H1 (cell line): Measurements from ENCODE around the gene CRYBG1. TPM values are rescaled to one million over a fixed set of nuclear protein-coding genes. Genes with fewer than 3 reads are reported as not detected.
A peak's percentile ranks its signal among the peaks of the same experiment; 100 is the strongest.

Experiments
- CTCF ChIA-PET: fragments of 300-600 bp; sonication (Branson Sonifier 250); formaldehyde crosslinking; loops from one replicate; lab custom pipeline; 2021; ENCODE audit not compliant: partially characterized antibody; lab: Charles Lee
- POLR2A ChIA-PET: fragments of 300-600 bp; sonication (Branson Sonifier 250); formaldehyde crosslinking; loops from one replicate; lab custom pipeline; 2021; ENCODE audit warnings: inconsistent platforms; ENCODE audit not compliant: partially characterized antibody; lab: Charles Lee
- DNase-seq, 2 experiments: peaks; one replicate each; pipeline versions ENCODE4 v3.0.0 to v3.0.0-alpha.2; 2010 to 2022; ENCODE audit warnings: low spot score in 2 of 2, low read depth in 1 of 2, mixed read lengths in 1 of 2
- FAIRE-seq: peaks from 2 replicates; lab custom pipeline; 2011; peaks lifted over from hg19 to GRCh38; lab: Jason Lieb, UNC
- H2AFZ ChIP-seq: 2 replicates; pipeline ENCODE4 v1.8.1; 2012; ENCODE audit warnings: low read length, inconsistent platforms
- H2AK5ac ChIP-seq: 2 replicates; pipeline ENCODE4 v1.6.1; 2013; ENCODE audit warnings: low read depth, low read length
- H2BK120ac ChIP-seq: replicated peaks from 2 replicates; pipeline ENCODE3; 2013; ENCODE audit warnings: low read depth, low read length, inconsistent platforms
- H2BK12ac ChIP-seq: 2 replicates; pipeline ENCODE4 v1.6.1; 2013; ENCODE audit warnings: low read depth, low read length
- H2BK15ac ChIP-seq: 2 replicates; pipeline ENCODE4 v1.6.1; 2013; ENCODE audit warnings: low read length
- H2BK20ac ChIP-seq: 2 replicates; pipeline ENCODE4 v1.6.1; 2013; ENCODE audit warnings: low read length
- H2BK5ac ChIP-seq: 2 replicates; pipeline ENCODE4 v1.6.1; 2013; ENCODE audit warnings: low read depth, low read length
- H3K14ac ChIP-seq: 2 replicates; pipeline ENCODE4 v1.6.1; 2013; ENCODE audit warnings: inconsistent platforms; ENCODE audit not compliant: insufficient read length
- H3K18ac ChIP-seq: 2 replicates; pipeline ENCODE4 v1.6.1; 2013; ENCODE audit warnings: low read length; ENCODE audit errors: extremely low read depth
- H3K23ac ChIP-seq: 2 replicates; pipeline ENCODE4 v1.6.1; 2013; ENCODE audit warnings: inconsistent platforms; ENCODE audit not compliant: insufficient read length
- H3K23me2 ChIP-seq: 2 replicates; pipeline ENCODE4 v1.6.1; 2013; ENCODE audit warnings: low read depth, low read length
- H3K27ac ChIP-seq: 2 replicates; pipeline ENCODE4 v1.6.1; 2011; ENCODE audit warnings: low read depth, low read length, inconsistent platforms
- H3K27me3 ChIP-seq, 4 experiments: replicated peaks in 1 of 4; 1 replicate in 1 of 4; 2 replicates in 3 of 4; pipeline versions ENCODE4 v1.6.1 to v1.8.1; 2011 to 2013; ENCODE audit warnings: low read length in 3 of 4, mild to moderate bottlenecking in 3 of 4, inconsistent platforms in 2 of 4, mixed read lengths in 2 of 4, moderate library complexity in 1 of 4; ENCODE audit not compliant: control insufficient read depth in 3 of 4, insufficient read depth in 3 of 4; ENCODE audit errors: extremely low read depth in 1 of 4
- H3K36me3 ChIP-seq, 4 experiments: 2 replicates each; pipeline versions ENCODE4 v1.6.1 to v1.8.1; 2011 to 2013; ENCODE audit warnings: mild to moderate bottlenecking in 4 of 4, low read length in 3 of 4, moderate library complexity in 2 of 4, control low read depth in 1 of 4, inconsistent platforms in 1 of 4; ENCODE audit not compliant: insufficient read depth in 4 of 4, control insufficient read depth in 2 of 4
- H3K4ac ChIP-seq: replicated peaks from 2 replicates; pipeline ENCODE3; 2013; ENCODE audit warnings: low read length, low read depth, mixed read lengths, inconsistent platforms; ENCODE audit not compliant: insufficient read length
- H3K4me1 ChIP-seq, 4 experiments: replicated peaks in 1 of 4; 1 replicate in 1 of 4; 2 replicates in 3 of 4; pipeline versions ENCODE4 v1.6.1 to v1.8.1; 2011 to 2013; ENCODE audit warnings: low read length in 3 of 4, inconsistent platforms in 2 of 4, mixed read lengths in 1 of 4; ENCODE audit not compliant: insufficient read depth in 4 of 4, control insufficient read depth in 3 of 4
- H3K4me2 ChIP-seq, 2 experiments: 2 replicates each; pipeline versions ENCODE4 v1.6.1 to v1.8.1; 2011 to 2013; ENCODE audit warnings: low read depth in 2 of 2, low read length in 2 of 2, control low read depth in 1 of 2, inconsistent platforms in 1 of 2, mild to moderate bottlenecking in 1 of 2; ENCODE audit not compliant: insufficient read depth in 1 of 2
- H3K4me3 ChIP-seq, 4 experiments: fragments of 200-600, 300-600 bp in 1 of 4; sonication (generic), shearing (Covaris generic), sonication (Bioruptor Twin) in 1 of 4; 2 replicates each; pipeline versions ENCODE4 v1.5.1 to v1.8.1; 2011 to 2016; ENCODE audit warnings: low read length in 4 of 4, low read depth in 3 of 4, control low read depth in 2 of 4, inconsistent platforms in 2 of 4, mild to moderate bottlenecking in 2 of 4, mixed read lengths in 1 of 4, moderate library complexity in 1 of 4; ENCODE audit not compliant: insufficient read depth in 2 of 4; ENCODE audit errors: extremely low read depth in 1 of 4
- H3K56ac ChIP-seq: replicated peaks from 2 replicates; pipeline ENCODE3; 2013; ENCODE audit warnings: low read depth, mild to moderate bottlenecking, mixed read lengths, low read length, inconsistent platforms; ENCODE audit not compliant: insufficient read length
- H3K79me1 ChIP-seq: 2 replicates; pipeline ENCODE4 v1.6.1; 2013; ENCODE audit warnings: low read depth, low read length, control low read depth
- H3K79me2 ChIP-seq, 2 experiments: 2 replicates each; pipeline versions ENCODE4 v1.6.1 to v1.8.1; 2012 to 2013; ENCODE audit warnings: low read length in 2 of 2, mild to moderate bottlenecking in 2 of 2, inconsistent platforms in 1 of 2; ENCODE audit not compliant: insufficient read depth in 2 of 2, control insufficient read depth in 1 of 2
- H3K9ac ChIP-seq, 4 experiments: replicated peaks in 1 of 4; 1 replicate in 1 of 4; 2 replicates in 3 of 4; pipeline versions ENCODE4 v1.6.1 to v1.8.1; 2011 to 2013; ENCODE audit warnings: low read depth in 3 of 4, low read length in 3 of 4, control low read depth in 2 of 4, mild to moderate bottlenecking in 2 of 4, moderate library complexity in 2 of 4, inconsistent platforms in 1 of 4; ENCODE audit errors: extremely low read depth in 1 of 4
- H3K9me3 ChIP-seq, 2 experiments: 2 replicates each; pipeline versions ENCODE4 v1.6.1 to v1.8.1; 2012 to 2013; ENCODE audit warnings: mild to moderate bottlenecking in 2 of 2, moderate library complexity in 2 of 2, control low read depth in 1 of 2, inconsistent platforms in 1 of 2, low read depth in 1 of 2, low read length in 1 of 2, mixed read lengths in 1 of 2; ENCODE audit not compliant: insufficient read depth in 2 of 2
- H4K20me1 ChIP-seq, 2 experiments: replicated peaks in 1 of 2; 2 replicates each; pipeline versions ENCODE3 to v1.8.1; 2011 to 2013; ENCODE audit warnings: inconsistent platforms in 2 of 2, low read length in 2 of 2, mild to moderate bottlenecking in 1 of 2; ENCODE audit not compliant: insufficient read depth in 2 of 2, control insufficient read depth in 1 of 2
- H4K5ac ChIP-seq: 2 replicates; pipeline ENCODE4 v1.6.1; 2013; ENCODE audit warnings: low read length, low read depth, mixed read lengths, inconsistent platforms; ENCODE audit not compliant: insufficient read length
- H4K8ac ChIP-seq: 2 replicates; pipeline ENCODE4 v1.8.0; 2013; ENCODE audit warnings: mild to moderate bottlenecking, moderate library complexity, low read length, inconsistent platforms; ENCODE audit not compliant: insufficient read depth; ENCODE audit errors: extremely low read depth
- H4K91ac ChIP-seq: replicated peaks from 2 replicates; pipeline ENCODE3; 2013; ENCODE audit warnings: low read length, mixed read lengths, inconsistent platforms; ENCODE audit not compliant: insufficient read length
- BCL11A ChIP-seq, 2 experiments: IDR thresholded peaks; one replicate each; pipeline ENCODE4 v1.6.1; 2011; ENCODE audit warnings: low read depth in 2 of 2, low read length in 2 of 2, mild to moderate bottlenecking in 2 of 2
- CBX8 ChIP-seq: fragments of 300-800, 300-1000 bp; sonication (generic); IDR thresholded peaks from 2 replicates; pipeline ENCODE4 v1.7.1; 2016; ENCODE audit warnings: low read depth, low read length, borderline replicate concordance
- CHD1 ChIP-seq: IDR thresholded peaks from 2 replicates; pipeline ENCODE4 v1.6.1; 2012; ENCODE audit warnings: low read depth, low read length, improper control_type of control experiment
- CHD2 ChIP-seq: IDR thresholded peaks from 2 replicates; pipeline ENCODE4 v1.6.1; 2012; ENCODE audit warnings: low read length, improper control_type of control experiment
- E2F6 ChIP-seq: IDR thresholded peaks from 2 replicates; pipeline ENCODE4 v1.6.1; 2012; ENCODE audit warnings: inconsistent platforms
- EGR1 ChIP-seq: IDR thresholded peaks from 2 replicates; pipeline ENCODE4 v1.6.1; 2011; ENCODE audit warnings: low read depth, low read length, borderline replicate concordance
- JUND ChIP-seq: IDR thresholded peaks from 2 replicates; pipeline ENCODE4 v1.6.1; 2011; ENCODE audit warnings: mild to moderate bottlenecking, improper control_type of control experiment, low read length
- NRF1 ChIP-seq: IDR thresholded peaks from 2 replicates; pipeline ENCODE4 v1.6.1; 2011; ENCODE audit warnings: mild to moderate bottlenecking, low read depth, low read length, improper control_type of control experiment
- RXRA ChIP-seq: IDR thresholded peaks from 2 replicates; pipeline ENCODE4 v1.6.1; 2011; ENCODE audit warnings: low read depth, mild to moderate bottlenecking, low read length, moderate library complexity; ENCODE audit not compliant: insufficient read depth
- SP2 ChIP-seq: IDR thresholded peaks from 2 replicates; pipeline ENCODE4 v1.6.1; 2012; ENCODE audit warnings: mild to moderate bottlenecking, low read length, inconsistent platforms
- SUZ12 ChIP-seq: fragments of 200-600 bp; sonication (generic); IDR thresholded peaks from 2 replicates; pipeline ENCODE4 v1.6.1; 2012; ENCODE audit warnings: mild to moderate bottlenecking, inconsistent platforms, low read length, moderate library complexity, mixed read lengths
- TAF1 ChIP-seq: IDR thresholded peaks from 2 replicates; pipeline ENCODE4 v1.6.1; 2011; ENCODE audit warnings: mild to moderate bottlenecking, low read depth, low read length
- YY1 ChIP-seq: IDR thresholded peaks from 2 replicates; pipeline ENCODE4 v1.6.1; 2011; ENCODE audit warnings: low read depth, mild to moderate bottlenecking, low read length
- WGBS, 2 experiments: shearing (Covaris generic) in 1 of 2; methylation state at CpG; one replicate each; pipeline versions ENCODE4 v1.1.6 to v1.1.7; 2013 to 2015; ENCODE audit warnings: low lambda C conversion rate in 2 of 2, mixed read lengths in 2 of 2, inconsistent platforms in 1 of 2, low coverage in 1 of 2, missing lambda C conversion rate in 1 of 2; ENCODE audit not compliant: insufficient replicate concordance in 2 of 2, insufficient coverage in 1 of 2, insufficient read length in 1 of 2; ENCODE audit errors: extremely low coverage in 1 of 2, missing lambda C conversion rate in 1 of 2; 5-methylcytosine and 5-hydroxymethylcytosine counted together
- polyA plus RNA-seq, 7 experiments: library from polyadenylated mRNA; depleted of rRNA in 3 of 7; stranded (reverse) in 5 of 7; unstranded in 2 of 7; fragments of >200 nt in 5 of 7; fragments of 200-250 nt in 2 of 7; gene quantifications; 1 replicate in 5 of 7; 2 replicates in 1 of 7; 4 replicates in 1 of 7; pipeline versions ENCODE4 v1.2.1 to v1.2.3, GENCODE V29; 2011 to 2013; ENCODE audit warnings: missing spikeins in 2 of 7, mixed read lengths in 2 of 7
- total RNA-seq: library from RNA; stranded (reverse); fragmentation: NEBNext Ultra II Directional; extraction: Animal tissue kit (Norgen Biotek cat#: 25700); gene quantifications from 2 replicates; pipeline ENCODE4 v1.2.1, GENCODE V29; 2021

CRYBG1 gene
- total and polyA plus RNA-seq, 2 of the 8 experiments (the other 6 are each of a cell fraction or from before 2014, with no cell fraction given) = 2.2 to 11.6 TPM

GRCh38 chr6:106572436-106572835 is 211.9 kb downstream of the CRYBG1 start:
- Histone ChIP-seq H4K8ac (no peak overlapping the region), H3K4me3 (no peak overlapping the region), H2BK15ac (no peak overlapping the region), H2BK5ac (peak overlapping the region; percentile 28; the same call in 1 of the 2 replicates), H3K79me2 (no peaks in the 10 kb centered on the region), H3K79me1 (no peaks in the 10 kb centered on the region), H3K9ac (no peak overlapping the region), H3K27me3 (no peaks in the 10 kb centered on the region), H3K23me2 (no peaks in the 10 kb centered on the region), H2AK5ac (no peak overlapping the region), H3K27ac (no peak overlapping the region), H3K4ac (no peak overlapping the region), H3K14ac (no peak overlapping the region)
- TF ChIP-seq CHD1 (no peak), TAF1 (no peak), SP2 (no peak), JUND (no peak), E2F6 (no peak), NRF1 (no peak), BCL11A (IDR thresholded peaks at IDR 0.05; ENCODE audit: low read depth in 2 of 2, low read length in 2 of 2) (no peak), RXRA (no peak), CBX8 (no peak), SUZ12 (no peak), YY1 (no peak), EGR1 (no peak), CHD2 (no peak)
- TF ChIP-seq, all 59 proteins: peak for 0
- 91% methylated on average over 5 of the region's 5 CpGs; no CpG with 5 or more reads in 1 of the 2 experiments for whole genome bisulfite sequencing, 2 experiments
- Histone ChIP-seq H3K18ac (no peak overlapping the region), H3K56ac (no peak overlapping the region), H3K4me1 (peaks cover 0 to 3% (median 0%) of the 10 kb centered on the region in 4 experiments; a peak in 1 of 7 replicates), H2AFZ (no peak overlapping the region), H4K91ac (no peak overlapping the region), H3K4me2 (no peak overlapping the region), H3K23ac (no peak overlapping the region), H2BK12ac (0 out of 2 replicates have a peak overlapping the region, but pooled peaks have one; percentile 17), H2BK20ac (no peak overlapping the region), H4K20me1 (no peaks in the 10 kb centered on the region), H4K5ac (no peak overlapping the region), H3K36me3 (peaks cover 0 to 10% (median 2%) of the 10 kb centered on the region in 4 experiments; a peak in 4 of 8 replicates), H2BK120ac (no peak overlapping the region), H3K9me3 (no peaks in the 10 kb centered on the region)
- FAIRE-seq (no peak), DNase-seq (no peak)
- ChIA-PET CTCF (interaction anchor here (0.7 to 3.1 kb wide), 8 partner anchors 9 to 407 kb away, joined by 3 to 14 read pairs (median 4); no protein-coding TSS in a partner anchor), POLR2A (interaction anchor here (1.3 to 1.6 kb wide), 2 partner anchors 9 to 28 kb away, joined by 3 to 4 read pairs; no protein-coding TSS in a partner anchor)
